Measurements from ENCODE around the gene PHACTR1.
"Not testable (repeated sequence)": the region's sequence is repeated elsewhere in the genome, so short reads cannot be mapped to it uniquely, and the experiment has no call there.

Gene PHACTR1

DNA sequence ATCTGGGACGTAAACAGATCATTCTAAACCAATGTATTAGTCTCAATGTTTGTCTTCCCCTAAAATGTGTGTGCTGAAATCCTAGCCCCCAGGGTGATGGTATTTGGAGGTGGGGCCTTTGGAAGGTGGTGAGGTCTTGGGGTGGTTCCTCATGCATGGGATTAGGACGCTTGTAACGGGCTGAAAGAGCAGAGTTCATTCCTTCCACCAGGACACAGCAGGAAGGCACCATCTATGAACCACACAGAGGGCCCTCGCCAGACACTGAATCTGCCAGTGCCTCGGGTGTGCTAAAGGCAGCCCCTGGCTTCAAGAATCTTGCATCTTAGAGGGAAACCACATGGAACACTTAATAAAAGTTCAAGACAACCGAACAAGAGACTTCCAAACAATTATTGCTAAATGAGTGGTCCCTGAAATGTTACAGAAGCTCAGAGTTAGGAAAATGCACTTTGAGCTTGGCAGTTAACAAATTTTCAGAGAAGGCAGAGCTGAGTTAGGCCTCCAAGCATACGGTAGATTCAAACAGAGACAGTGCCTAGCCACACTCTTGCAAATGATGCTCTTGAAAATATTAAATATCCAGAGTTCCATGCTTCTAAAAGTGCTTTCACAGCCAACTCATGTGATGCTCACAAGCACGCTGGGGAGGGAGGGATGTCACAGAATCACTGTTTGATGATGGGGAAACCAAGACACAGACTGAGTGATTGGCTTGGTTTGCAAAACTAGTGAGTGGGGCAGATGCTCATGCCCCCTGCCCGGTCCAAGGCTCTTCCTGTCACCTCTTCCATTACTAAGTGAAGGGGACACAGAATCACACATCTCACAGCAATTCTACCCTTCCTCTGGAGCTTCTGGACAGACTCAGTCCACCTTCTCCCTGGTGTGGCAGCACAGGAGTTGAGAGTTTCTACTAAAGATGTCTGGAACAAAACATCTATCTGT is 584.4 kb downstream of the PHACTR1 start:
- no peak for DNase-seq

DNA sequence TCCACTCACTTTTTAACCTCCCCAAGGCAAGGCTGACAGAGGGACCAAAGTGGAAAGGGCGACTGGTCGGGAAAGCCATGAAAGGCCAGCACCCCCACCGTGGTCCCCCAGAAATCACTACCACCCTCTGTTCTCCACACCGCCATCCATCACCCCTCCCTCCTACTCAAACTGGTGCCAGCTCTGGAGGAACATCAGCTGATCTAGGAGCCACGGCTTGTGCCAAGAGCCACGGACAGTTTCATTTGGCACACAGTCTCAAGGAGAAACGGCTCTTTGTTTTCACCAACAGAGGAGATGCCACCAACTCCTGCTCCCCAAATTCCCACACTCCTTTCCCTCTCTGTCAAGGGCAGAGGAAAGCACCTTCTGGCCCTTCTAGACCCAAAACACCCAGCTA is 585.7 kb downstream of the PHACTR1 start:
- DNase-seq, result no peak

DNA sequence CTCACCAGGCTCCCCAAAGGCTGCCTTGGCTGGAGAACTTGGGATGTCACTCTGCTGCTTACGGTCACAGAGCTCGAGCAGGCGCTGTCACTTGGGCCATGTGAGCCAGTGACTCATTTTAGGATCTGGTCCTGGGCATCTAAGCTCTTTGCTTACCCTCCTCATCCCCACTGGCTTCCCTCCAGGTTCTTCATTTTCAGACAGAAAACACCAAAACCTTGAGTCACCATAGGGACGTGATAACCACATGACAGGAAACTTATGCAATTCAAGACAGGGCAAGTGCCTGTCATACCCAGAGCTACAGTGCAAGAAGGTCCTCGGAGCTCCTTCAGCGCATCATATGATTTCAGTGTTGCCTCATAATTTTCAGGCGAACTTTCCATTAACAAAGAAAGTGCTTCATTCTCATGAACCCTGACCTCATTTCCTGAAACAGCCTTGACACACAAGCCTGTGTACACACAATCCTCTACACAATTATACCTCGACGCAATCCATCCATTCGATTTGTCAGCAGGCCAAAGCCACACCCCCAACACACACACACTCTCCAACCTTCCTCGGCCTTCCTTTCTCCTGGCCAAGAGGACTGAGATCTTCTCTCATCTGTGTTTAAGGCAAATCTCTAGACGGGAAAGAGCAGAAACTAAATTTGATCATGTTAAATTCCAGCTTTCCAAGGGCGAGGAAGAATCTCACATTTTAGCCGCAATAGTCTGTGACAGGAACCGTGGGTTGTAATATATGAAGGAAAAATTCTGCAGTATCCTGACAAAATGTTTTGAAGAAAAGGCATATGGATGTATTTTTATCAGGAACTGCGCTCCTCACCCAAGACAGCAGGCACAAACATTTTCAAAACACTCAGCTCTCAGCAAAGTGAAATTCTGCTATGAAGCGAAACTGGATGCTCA is 586.4 kb downstream of the PHACTR1 start:
- DNase-seq, result peak; percentile 61

DNA sequence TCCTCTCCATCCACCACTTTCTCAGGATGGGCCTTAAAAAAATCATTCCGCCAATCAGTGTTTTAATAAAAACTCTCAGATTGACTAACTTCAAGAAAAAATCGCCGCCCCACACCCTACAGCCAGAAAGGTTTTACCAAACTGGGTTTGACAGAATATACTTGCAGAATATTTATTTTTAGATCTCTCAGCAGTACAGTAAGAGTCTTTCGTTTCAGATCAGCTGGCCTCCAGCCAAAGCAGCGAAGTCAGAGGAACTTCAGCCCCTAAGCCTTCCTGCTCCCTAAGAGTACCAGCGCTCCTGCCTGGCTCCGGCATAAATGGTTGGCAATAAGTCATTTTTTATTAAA is 587.1 kb downstream of the PHACTR1 start:
- peak; percentile 16 for DNase-seq

DNA sequence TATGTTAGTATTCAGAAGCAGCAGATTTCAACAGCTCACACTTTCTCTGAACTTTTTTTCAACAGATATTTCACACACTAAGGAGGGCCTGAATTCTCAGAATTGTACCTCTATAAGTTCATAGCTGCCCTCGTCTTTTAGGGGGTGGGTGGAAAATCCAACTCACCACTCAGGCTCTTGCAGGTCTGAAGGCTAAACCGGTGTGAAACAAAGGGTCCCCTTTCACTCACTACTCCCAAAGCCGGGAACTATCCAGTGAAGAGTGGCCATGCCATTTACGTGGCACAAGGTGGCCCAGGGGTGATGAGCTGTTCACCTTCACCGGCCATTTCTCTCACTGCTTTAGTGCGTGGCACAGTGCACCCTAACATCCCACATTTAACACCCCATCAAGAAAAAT is 587.5 kb downstream of the PHACTR1 start:
- DNase-seq, result no peak

DNA sequence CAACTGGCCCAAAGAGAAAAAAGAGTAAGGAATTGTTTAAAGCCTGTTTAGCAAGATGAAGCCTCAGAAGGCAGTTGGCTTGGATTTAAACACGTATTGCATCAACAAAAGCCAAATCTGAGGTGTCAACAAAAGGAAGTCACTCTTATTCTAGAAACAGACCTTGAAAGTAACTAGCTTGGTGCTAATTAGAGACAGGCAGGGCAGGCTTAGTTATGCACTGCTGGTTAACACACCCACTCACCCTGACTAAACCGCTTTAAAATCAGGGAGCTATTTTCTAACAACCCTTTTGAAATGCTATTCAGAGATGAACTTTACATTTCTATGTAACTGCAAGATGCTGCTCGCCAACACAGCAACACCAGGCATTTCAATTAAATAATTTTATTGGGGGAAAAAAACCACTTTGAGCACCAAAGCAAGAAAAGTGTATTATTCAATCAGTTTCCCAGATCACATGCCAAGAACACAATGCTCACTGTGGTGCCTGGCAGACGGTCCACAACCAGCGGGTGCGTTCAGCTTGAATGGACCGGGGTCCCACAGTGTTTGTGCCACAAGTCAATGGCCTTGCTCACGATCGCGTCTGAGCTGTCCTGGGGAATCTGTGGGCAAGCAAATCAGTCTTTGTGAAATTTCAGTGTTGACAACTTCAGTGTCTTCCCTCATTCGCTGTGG is 588.2 kb downstream of the PHACTR1 start:
- DNase-seq, result no peak

DNA sequence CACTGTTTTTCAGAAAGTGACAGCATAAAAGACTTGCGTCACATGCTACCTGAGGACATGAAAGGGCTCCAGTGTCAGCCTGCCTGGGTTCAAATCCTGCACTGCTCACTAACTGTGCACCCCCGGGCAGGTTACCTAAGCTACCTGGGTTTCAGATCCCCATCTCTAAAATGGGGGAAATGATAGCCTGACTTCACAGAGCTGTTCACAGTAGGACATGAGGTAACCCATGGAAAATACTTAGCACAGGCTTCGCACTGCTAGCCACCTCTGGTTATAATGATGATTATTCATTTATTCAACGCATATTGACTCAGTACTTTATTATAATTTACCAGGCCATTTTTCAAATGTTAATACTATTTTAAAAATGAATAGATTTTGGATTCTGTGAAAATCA is 588.7 kb downstream of the PHACTR1 start:
- no peak for DNase-seq

DNA sequence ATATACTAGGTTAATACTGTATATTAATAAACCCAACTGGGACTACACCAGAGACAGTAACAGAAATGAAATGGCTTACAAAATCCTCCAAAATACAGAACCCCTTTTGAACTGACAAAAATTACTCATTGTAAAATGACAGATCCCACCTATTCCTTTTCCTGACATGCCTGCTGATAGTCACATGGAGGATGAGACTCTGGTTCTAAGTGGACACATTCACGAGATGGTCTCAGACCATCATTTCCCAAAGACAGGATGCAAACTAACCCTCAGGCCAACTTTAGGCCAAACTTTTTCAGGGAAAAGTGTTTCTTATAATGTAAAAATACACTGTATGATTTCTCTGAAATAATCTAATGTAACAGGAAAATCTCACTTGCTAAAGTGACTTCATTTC is 589.2 kb downstream of the PHACTR1 start:
- no peak for DNase-seq

DNA sequence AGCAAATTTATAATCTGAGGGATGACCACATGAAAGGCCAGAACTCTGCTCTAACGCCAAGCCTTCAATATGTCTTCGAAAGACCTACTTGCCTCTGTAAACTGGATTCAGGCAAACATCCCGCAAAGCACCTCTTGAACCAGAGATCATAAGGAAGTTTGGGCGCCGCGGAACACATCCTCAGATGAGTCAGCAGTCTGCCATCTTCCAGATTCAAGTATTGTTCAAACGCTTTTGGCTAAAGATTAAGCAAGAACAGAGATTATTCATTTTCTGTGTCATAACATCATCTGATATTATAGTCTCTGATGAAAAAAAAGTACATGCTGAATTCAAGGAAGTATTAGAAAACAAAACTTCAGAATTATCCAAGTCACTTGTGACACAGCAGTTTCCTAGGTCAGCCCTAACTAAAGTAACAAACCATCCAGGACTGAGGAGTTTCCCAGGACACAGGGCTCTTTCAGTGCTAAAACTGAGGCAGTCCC is 591.0 kb downstream of the PHACTR1 start:
- no peak for DNase-seq

DNA sequence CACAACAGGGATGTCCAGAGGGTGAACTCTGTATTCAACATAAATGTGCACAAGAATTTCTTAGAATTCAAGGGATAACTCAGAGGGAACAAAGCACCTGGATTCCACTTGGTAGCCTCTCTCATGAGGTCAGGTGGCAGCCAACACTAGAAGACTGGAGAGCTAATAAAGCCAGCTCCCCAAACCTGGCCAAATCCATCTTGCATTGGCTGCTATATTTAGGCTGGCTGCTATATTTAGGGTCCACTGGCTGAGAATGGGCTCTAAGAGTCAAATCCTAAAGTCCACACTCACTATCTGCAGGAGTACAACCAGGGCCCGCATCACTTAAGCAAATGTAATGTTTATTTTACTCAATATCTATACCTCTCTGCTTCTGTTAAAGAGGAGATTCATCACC is 591.8 kb downstream of the PHACTR1 start:
- no peak for DNase-seq

DNA sequence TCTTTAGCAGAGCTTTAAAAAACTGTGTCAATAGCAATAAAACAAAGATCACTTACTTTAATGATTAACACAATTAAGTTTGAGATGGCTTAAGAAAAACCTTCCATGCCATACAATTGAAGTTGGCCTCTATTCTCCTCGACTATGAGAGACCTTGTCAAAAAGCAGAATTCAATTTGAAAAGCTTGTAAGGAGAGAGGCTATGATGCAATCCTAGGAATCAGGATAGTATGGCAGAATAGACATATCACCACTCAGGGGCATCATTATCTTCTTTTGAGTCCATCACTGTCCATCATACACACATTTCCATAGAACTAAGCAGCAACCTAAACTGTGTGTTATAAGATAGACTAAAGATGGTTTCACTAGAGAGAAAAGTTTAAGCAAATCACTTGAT is 594.6 kb downstream of the PHACTR1 start:
- DNase-seq, result no peak

DNA sequence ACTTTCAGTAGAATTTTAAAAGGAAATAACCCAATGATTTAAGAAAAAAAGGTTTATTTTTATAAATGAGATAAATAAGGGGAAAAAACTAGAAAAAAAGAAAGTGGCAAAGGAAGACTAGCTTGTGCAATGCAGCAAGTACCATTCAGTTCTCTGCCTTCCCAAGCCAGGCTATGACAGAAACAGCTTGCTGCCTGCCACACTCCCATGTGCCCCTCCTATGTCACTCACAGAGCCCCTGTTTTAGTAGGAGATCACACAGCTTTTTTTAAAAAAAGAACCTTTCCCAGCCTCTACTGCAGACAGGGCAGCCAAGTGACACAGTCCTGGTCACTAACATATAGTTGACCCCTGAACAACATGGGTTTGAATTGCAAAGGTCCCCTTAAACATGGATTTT is 598.2 kb downstream of the PHACTR1 start:
- no peak for DNase-seq

DNA sequence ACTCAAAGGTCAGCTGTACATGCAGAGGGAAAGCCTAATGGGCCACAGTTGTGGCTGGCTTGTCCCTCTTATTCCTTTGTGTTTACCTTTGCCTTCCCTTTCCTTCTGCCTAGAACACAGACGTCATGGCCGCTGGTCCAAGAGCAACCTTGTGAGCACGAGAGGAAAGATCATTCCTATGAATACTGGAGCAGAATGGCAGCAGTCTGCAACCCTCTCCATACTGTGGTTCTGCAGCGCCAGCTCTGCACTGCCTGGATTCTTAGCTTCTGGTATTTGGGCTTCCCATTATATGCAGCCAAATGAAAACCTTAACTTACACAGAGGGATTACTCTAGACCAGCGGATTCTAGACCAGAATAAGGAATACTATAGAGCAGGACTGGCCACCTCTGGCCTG is 599.3 kb downstream of the PHACTR1 start:
- DNase-seq, result no peak

DNA sequence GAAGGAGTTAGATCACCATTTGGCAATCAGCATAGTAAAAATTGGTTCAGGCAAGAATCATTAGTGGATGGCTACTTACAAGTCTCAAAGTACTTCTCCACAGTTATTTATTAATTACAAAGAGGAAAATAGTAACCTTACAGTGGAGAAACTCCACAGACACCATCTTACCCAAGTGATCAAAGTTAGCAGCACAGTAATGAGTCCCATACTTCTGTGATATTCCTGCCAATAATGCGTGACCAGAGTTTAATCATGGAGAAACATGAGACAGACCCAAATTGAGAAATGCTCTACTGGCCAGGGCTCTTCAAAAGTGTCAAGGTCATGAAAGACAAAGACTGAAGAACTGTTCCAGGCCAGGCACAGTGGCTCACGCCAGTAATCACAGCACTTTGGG is 602.3 kb downstream of the PHACTR1 start:
- DNase-seq, result no peak

DNA sequence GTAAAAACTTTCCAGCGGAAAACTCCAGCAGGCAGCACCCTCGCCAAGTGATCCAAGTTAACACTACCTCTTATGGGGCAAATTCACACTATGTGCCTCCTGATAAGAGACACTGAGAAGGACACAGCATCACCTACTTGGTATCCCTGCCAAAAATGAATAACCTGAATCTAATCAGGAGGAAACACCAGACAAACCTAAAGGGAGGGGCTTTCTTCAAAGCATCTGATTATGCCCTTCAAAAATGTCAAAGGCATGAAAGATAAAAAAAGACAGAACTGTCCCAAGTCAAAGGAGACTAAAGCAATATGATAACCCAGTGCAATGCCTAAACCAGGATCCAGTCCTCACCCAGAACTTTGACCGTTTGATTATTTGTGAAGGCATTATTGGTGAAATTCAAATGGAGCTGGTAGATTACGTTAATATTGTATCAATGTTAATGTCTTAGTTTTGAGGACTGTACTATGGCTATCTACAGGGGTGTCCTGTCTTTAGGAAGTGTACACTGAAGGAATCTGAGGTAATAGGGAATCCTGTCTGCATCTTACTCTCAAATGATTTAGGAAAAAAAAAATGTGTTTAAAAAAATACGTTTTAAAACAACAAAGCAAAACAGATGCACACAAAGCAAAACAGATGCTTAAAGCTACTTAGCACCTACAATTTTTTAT is 603.5 kb downstream of the PHACTR1 start:
- no peak for DNase-seq

DNA sequence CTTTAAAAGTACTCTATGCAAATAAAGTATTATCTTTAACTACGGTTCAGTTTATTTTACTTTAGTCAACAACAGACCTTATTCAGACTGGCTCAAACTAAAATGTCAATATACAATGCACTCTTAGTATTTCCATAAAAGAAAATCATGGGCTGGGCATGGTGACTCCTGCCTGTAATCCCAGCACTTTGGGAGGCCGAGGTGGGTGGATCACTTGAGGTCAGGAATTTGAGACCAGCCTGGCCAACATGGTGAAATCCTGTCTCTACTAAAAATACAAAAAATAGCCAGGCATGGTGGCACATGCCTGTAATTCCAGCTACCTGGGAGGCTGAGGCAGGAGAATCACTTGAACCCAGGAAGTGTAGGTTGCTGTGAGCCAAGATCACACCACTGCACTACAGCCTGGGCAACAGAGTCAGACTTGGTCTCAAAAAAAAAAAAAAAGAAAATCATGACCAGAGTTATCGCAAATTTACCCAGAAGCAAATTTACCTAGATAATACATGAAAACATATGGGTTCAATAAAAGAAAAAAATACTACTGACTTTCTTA is 609.5 kb downstream of the PHACTR1 start:
- DNase-seq, result not testable (repeated sequence)

DNA sequence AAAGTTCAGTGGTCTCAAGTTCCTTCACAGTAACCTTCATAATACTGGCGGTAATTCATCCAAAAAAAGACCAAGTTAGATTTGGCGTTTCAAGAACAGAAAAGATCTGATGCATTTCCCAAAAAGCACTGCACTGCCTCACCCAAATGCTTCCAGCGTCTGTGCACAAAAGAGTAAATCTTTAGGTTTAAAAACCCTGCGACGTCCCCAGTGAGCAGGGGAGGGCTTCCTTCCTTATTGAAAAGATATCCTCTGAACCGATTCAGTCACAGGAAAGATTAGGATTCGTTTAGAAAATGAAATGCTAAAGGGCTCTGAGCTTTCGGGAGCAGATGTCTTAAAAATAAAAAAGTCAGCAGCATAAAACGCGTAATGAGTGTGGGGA is 611.1 kb downstream of the PHACTR1 start:
- DNase-seq, result no peak

DNA sequence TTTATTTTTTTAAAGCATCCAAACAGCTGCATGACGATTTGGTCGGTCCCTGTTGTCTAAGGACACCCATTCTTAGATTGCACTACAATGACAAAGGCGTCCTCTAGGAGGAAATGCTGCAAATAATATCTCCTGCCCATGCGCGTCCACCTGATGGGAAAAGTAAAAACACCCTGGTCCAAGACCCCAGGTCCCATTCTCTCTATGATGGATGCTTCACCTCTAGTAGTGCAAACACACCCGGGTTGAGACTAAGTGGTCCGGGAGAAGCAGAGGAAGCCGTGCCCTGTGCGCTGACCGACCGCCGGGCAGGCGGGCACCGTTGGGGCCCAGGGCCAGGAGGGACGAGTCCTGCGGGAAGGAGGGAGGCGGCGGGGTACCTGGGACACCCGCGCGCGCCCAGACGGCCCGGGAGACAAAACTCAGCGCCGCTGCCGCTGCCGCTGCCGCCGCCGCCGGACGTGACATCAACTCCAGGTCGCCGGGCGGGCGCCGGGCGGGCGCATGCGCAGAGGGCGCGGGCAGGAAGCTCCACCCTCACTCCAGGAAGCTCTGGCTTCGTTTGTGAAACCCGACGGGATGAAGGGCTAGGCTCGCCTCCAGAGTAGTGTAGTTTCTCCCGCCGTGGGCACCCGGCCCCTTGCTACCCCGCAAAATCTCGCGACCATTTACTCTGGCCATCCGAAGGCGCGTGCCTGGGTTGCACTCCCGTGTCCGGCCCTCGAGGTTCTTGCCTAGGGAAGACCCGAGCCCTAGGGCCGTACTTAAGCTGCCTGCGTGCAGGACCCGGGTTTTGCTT is 611.7 kb downstream of the PHACTR1 start, which contains the start of gene TBC1D7:
TSS of gene TBC1D7 (minus strand) at position 462 of the 799 bp plus-strand sequence. CDS start 1,639 bp downstream, outside the sequence.
- peak; percentile 92 for DNase-seq

DNA sequence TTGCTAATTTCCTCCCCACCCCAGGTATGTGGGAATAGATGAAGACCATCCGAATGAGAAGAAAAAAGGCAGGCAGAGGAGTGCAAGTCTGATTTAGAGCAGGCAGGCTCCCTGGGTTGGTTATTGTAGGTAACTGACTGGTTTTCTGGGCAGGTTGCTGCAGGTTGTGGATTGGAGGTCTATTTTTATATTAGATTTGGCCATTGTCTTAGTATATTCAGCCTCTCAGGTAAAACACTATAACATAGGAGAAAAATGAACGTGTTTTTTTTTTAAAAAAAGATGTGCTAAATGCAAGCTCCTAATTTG is 612.3 kb downstream of the PHACTR1 start:
- DNase-seq, result no peak

DNA sequence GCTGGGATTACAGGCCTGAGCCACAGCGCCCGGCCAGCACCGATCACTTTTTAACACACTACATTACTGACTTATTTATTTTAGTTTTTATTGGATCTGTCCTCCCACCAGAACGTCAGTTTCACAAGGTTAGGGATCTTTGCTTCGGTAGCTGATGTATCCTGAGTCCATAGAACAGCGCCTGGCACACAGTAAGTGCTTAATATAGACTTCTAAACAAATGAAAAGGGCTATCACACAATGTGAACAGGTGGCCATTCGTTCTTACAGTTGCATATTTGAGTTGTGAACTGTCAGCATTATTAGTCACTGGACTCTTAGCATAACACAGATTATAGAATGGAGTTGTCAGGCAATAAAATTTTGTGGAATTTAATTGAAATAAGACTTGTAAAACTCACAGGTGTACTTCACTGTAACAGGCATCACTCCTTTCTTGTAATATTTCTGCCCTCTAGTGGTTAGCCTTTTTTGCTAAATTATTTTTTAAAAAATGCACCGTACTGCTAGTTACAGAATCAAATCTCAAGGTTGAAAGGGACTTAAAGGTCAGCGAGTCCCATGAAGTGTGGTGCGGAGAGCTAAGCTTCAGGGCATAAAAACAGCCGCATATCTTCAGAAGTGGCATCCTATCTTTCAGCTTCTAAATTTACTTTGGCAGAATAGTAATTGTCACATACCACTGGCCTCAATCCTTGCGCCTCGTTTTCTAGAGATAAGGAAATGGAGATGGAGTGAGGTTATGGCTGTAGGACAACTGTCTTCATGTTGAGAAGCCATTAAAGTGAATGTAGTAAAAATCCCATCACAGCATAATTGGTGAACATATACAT is 615.2 kb downstream of the PHACTR1 start:
- DNase-seq, result no peak

DNA sequence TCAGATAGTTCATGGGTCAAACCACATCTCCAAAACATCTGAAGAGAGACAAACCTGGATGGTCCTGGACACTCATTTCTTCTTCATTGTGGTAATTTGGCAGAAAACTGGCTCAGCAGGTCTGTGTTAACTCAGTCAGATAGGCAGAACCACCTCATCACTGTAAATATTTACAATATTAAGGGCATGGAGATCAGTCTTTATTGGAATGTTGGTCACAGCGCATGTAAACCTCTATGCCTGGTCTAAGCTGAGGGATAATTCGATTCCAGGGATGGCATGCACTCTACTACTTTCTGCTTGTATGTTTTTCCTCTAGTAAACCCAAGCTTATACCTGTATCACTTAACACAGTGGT is 615.8 kb downstream of the PHACTR1 start:
- no peak for DNase-seq

Measured in stimulated activated CD4-positive, alpha-beta T cell treated with anti-CD3 and anti-CD28 coated beads, Interleukin-4, amount 100 ng/mL, for 24 hours (primary cell).